ENCODE data around the gene PLXNA2.

- no peak for TF ChIP-seq CTCF (IDR thresholded peaks at IDR 0.05)
- TF ChIP-seq POLR2A (IDR thresholded peaks at IDR 0.05), result no peak
Observed at GRCh38 chr1:208118841-208119606, 125.2 kb downstream of the PLXNA2 start.
